ENCODE data around the gene CFAP410. TPM values are rescaled to one million over a fixed set of nuclear protein-coding genes. Genes with fewer than 3 reads are reported as not detected.
"Not testable (repeated sequence)": the region's sequence is repeated elsewhere in the genome, so short reads cannot be mapped to it uniquely, and the experiment has no call there.

Gene CFAP410
- total RNA-seq, 1 donor from 2014 or later: 12.0 TPM

DNA sequence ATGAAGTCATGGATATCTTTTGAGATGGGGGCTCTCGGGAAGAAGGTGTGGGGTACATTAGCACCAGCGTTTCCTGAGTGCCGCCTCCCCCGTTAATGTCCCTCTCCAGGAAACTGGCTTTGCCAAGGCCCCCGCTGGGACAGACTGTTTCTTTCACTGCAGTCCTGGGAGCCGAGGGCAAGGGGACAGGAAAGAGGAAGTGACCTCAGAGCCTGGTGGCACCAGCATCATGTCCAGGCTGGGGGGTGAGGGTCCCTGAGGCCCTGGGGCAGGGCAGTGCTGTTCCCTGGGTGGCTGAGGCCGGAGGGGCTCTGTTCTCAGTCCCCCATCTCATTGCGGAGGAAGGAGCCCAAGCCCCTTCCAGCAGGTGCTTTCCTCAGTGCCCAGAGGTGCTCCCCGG, 33.5 kb downstream of the CFAP410 start:
- peaks cover 26% of the 10 kb centered on the region for H3K36me3 ChIP-seq
- no peaks in the 10 kb centered on the region for H3K27me3 ChIP-seq (ENCODE audit: low read depth)
- DNase-seq: no peak
- H3K4me1 ChIP-seq: peaks cover 55% of the 10 kb centered on the region
- TF ChIP-seq, protein P1, sequence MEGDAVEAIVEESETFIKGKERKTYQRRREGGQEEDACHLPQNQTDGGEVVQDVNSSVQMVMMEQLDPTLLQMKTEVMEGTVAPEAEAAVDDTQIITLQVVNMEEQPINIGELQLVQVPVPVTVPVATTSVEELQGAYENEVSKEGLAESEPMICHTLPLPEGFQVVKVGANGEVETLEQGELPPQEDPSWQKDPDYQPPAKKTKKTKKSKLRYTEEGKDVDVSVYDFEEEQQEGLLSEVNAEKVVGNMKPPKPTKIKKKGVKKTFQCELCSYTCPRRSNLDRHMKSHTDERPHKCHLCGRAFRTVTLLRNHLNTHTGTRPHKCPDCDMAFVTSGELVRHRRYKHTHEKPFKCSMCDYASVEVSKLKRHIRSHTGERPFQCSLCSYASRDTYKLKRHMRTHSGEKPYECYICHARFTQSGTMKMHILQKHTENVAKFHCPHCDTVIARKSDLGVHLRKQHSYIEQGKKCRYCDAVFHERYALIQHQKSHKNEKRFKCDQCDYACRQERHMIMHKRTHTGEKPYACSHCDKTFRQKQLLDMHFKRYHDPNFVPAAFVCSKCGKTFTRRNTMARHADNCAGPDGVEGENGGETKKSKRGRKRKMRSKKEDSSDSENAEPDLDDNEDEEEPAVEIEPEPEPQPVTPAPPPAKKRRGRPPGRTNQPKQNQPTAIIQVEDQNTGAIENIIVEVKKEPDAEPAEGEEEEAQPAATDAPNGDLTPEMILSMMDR (IDR thresholded peaks at IDR 0.05; ENCODE audit: borderline replicate concordance): no peak
- peak overlapping the region; percentile 33 for H3K27ac ChIP-seq (replicated peaks)
- intact Hi-C loops (cut with micrococcal nuclease): no loop called here
- H3K4me3 ChIP-seq: no peak overlapping the region
- H3K9me3 ChIP-seq (replicated peaks): no peaks in the 10 kb centered on the region

DNA sequence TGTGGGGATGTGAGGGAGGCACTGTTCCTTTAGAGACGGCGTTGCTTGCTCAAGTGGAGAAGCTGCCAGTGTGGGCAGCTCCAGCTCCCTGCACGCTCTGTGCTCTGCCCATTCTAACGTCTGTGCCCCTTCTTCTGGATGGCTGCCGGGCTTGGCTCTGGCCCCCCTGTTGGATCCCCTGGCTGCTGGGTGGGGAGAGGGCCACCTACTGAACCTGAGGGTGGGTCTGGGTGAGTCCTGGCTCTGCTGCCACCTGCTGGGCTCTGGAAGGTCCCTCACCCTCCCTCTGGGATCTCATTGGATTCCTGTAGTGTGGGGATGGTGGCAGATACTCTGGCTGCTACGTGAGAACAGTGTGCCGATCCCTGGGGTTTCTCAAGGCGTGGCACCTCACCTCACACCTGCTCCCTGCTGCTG, 34.3 kb downstream of the CFAP410 start:
- Histone ChIP-seq H3K27ac (replicated peaks) (no peak overlapping the region), H3K4me3 (no peak overlapping the region), H3K36me3 (peaks cover 18% of the 10 kb centered on the region), H3K27me3 (ENCODE audit: low read depth) (no peaks in the 10 kb centered on the region), H3K9me3 (replicated peaks) (no peaks in the 10 kb centered on the region), H3K4me1 (peaks cover 60% of the 10 kb centered on the region)
- TF ChIP-seq, protein P1 (IDR thresholded peaks at IDR 0.05; ENCODE audit: borderline replicate concordance): peak; percentile 70
- intact Hi-C loops (cut with micrococcal nuclease): no loop called here
- no peak for DNase-seq

DNA sequence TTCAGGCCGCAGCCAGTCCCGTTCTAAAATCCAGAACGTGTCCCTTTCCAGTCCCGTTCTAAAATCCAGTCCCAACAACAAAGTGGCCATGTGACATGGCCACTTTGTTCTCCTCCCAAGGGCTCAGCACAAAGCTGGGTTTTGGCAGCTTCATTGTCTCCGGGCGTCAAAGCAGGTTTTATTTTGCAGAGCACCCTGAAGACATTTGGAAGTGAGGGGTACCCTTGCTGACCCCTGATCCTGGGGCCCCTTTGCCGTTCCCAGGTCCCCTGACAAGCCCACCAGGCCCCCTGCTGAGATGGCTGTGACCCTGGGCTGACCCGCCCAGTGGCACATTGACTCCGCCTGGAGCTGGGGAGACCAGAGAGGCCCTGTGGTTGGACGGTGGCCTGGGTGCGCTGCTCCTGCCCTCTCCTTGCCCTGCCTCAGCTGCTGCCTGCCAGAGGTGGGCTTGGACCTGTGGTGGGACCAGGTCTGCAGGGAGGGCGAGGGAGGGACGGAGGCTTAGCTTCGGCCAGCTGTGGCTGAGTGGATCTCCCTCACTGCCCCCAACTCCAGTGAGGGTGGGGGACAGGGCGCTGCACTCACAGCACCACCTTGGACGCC, 35.1 kb downstream of the CFAP410 start:
- TF ChIP-seq, protein P1 (IDR thresholded peaks at IDR 0.05; ENCODE audit: borderline replicate concordance): no peak
- DNase-seq: no peak
- Histone ChIP-seq H3K4me3 (no peak overlapping the region), H3K36me3 (peaks cover 15% of the 10 kb centered on the region), H3K27ac (replicated peaks) (peak overlapping the region; percentile 63), H3K4me1 (peaks cover 66% of the 10 kb centered on the region), H3K27me3 (ENCODE audit: low read depth) (no peaks in the 10 kb centered on the region), H3K9me3 (replicated peaks) (no peaks in the 10 kb centered on the region)
- intact Hi-C loops (cut with micrococcal nuclease): no loop called here

DNA sequence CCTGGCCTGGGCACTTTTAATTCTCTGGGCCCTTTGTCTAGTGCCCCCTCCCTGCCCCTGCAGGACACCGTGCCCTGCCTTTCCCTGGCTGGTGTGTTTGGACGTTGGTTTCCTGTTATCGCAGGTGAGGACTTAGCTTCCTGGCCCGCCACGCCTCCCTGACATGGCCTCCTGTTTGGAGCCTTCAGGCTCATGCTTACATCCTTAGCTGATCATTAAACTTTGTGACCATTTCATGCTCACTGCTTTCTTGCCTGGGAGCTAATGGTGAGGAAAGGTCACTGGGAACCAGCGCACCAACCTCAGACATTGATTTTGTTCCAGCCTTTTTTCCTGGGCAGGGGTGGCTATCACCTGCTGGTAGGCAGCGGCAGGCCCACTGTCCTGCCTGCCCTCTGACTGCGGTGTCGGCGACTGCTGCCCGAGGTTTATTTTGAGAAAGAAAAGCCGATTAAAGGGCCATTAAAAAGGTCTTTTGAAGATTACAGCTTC, 35.7 kb downstream of the CFAP410 start:
- Histone ChIP-seq H3K27me3 (ENCODE audit: low read depth) (no peaks in the 10 kb centered on the region), H3K4me3 (no peak overlapping the region), H3K27ac (replicated peaks) (peak overlapping the region; percentile 63), H3K4me1 (peaks cover 67% of the 10 kb centered on the region), H3K9me3 (replicated peaks) (no peaks in the 10 kb centered on the region), H3K36me3 (peaks cover 15% of the 10 kb centered on the region)
- intact Hi-C loops (cut with micrococcal nuclease): no loop called here
- DNase-seq: no peak
- TF ChIP-seq, protein P1 (IDR thresholded peaks at IDR 0.05; ENCODE audit: borderline replicate concordance): no peak

DNA sequence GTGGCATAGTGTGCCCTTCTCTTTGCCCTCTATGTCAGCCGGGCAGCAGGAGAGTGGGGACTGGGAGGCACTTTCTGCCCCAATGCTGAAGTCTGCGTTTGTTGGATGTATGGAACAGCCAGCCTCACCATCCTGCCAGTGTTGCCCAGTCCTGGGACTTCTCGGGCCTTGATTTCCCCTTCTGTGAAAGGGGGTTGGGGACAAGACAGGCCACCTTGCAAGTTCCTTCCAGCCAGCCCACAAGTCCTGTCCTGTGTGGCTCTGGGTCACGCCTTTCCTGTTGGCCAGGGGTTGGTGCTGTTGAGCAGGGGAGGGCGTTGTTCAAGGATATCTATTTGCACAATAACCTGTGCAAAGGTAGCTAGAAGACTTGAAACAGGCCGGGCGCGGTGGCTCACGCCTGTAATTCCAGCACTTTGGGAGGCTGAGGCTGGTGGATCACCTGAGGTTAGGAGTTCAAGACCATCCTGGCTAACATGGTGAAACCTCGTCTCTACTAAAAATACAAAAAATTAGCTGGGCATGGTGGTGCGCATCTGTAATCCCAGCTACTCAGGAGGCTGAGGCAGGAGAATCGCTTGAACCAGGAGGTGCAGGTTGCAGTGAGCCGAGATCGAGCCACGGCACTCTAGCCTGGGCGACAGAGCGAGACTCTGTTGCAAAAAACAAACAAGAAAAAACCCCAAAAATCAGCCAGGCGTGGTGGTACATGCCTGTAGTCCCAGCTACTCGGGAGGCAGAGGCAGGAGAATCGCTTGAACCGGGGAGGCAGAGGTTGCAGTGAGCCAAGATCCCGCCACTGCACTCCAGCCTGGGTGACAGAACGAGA, 36.4 kb downstream of the CFAP410 start:
- Histone ChIP-seq H3K4me1 (peaks cover 72% of the 10 kb centered on the region), H3K36me3 (peaks cover 14% of the 10 kb centered on the region), H3K27ac (replicated peaks) (peak overlapping the region; percentile 63)
- intact Hi-C loops (cut with micrococcal nuclease); H3K27me3 ChIP-seq (ENCODE audit: low read depth); H3K9me3 ChIP-seq (replicated peaks); H3K4me3 ChIP-seq; DNase-seq: not testable (repeated sequence)

DNA sequence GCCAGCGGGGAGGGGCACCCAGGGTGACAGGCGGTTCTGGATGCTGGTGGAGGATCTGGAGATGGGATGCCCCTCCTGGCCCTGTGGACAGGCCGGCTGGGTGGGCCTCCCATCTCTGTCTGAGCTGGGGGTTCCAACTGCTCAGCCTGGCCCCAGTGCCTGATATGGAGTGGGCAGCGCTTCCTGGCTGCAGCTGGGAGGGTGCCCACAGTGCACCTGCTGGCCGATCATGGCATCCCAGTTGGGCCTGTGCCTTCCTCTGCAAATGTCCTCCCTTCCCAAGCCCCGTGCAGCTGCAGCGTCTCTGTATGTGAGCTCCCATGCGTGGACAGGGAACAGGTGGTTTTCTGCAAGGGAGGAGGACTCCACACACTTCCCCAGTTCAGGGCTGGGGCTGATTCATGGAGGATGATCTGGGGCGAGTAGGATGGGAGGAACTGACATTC, 37.2 kb downstream of the CFAP410 start:
- no peaks in the 10 kb centered on the region for H3K9me3 ChIP-seq (replicated peaks)
- peak overlapping the region; percentile 82 for H3K4me3 ChIP-seq
- no peak for DNase-seq
- peaks cover 6% of the 10 kb centered on the region for H3K36me3 ChIP-seq
- H3K27ac ChIP-seq (replicated peaks): peak overlapping the region; percentile 2
- TF ChIP-seq, protein P1 (IDR thresholded peaks at IDR 0.05; ENCODE audit: borderline replicate concordance): no peak
- peaks cover 80% of the 10 kb centered on the region for H3K4me1 ChIP-seq
- no peaks in the 10 kb centered on the region for H3K27me3 ChIP-seq (ENCODE audit: low read depth)
- intact Hi-C loops (cut with micrococcal nuclease): no loop called here

Data from left ventricle myocardium inferior (tissue), 1 donor.